K562 (cell line): ENCODE measurements around the gene AKR1A1. TPM values are rescaled to one million over a fixed set of nuclear protein-coding genes. Genes with fewer than 3 reads are reported as not detected.

Experiments used
- ATAC-seq: fragments of 200-7000 bp; cut with Tn5 transposase; 3 replicates; pipeline ENCODE4 v1.9.1; 2020; ENCODE audit warnings: moderate library complexity
- BruUV-seq: library from RNA; stranded (reverse); fragments of 400-500 nt; replicated peaks from 2 replicates; lab custom pipeline; 2021; lab: Mats Ljungman, UMichigan
- CTCF ChIA-PET: fragments of 300-600 bp; formaldehyde crosslinking; extraction: SDS; loops from one replicate; lab custom pipeline; 2021; ENCODE audit warnings: low intra/inter-chr PET ratio; lab: Yijun Ruan, JAX
- POLR2A ChIA-PET: fragments of 300-600, 350-650 bp; sonication (Branson Sonifier 250); formaldehyde crosslinking; extraction: SDS; loops from one replicate; lab custom pipeline; 2021; ENCODE audit warnings: antibody characterized with exemption, inconsistent platforms; lab: Yijun Ruan, JAX
- DNase-seq, 4 experiments: peaks; one replicate each; pipeline versions ENCODE4 v3.0.0 to v3.0.0-alpha.2; 2011 to 2018; ENCODE audit warnings: low spot score in 3 of 4, mixed read lengths in 3 of 4; ENCODE audit errors: extremely low read depth in 1 of 4
- FAIRE-seq: peaks from 2 replicates; lab custom pipeline; 2011; peaks lifted over from hg19 to GRCh38; lab: Jason Lieb, UNC
- H2AFZ ChIP-seq: 2 replicates; pipeline ENCODE4 v1.6.0; 2011; ENCODE audit warnings: low read depth, low read length, control low read depth, inconsistent platforms
- H3K27ac ChIP-seq: fragments of 200-600 bp; 3 replicates; pipeline ENCODE4 v1.8.0; 2011; ENCODE audit warnings: low read depth, mild to moderate bottlenecking, control low read depth, inconsistent platforms, low read length, moderate library complexity, mixed read lengths; ENCODE audit errors: extremely low read depth
- H3K27me3 ChIP-seq, 2 experiments: fragments of 300-600 bp in 1 of 2; 2 replicates in 1 of 2; 3 replicates in 1 of 2; pipeline versions ENCODE4 v1.6.0 to v1.8.0; 2011; ENCODE audit warnings: inconsistent platforms in 2 of 2, low read length in 2 of 2, mild to moderate bottlenecking in 1 of 2, mixed read lengths in 1 of 2, moderate library complexity in 1 of 2; ENCODE audit not compliant: control insufficient read depth in 2 of 2, insufficient read depth in 2 of 2
- H3K36me3 ChIP-seq: fragments of 300-600 bp; 3 replicates; pipeline ENCODE4 v1.8.0; 2011; ENCODE audit warnings: mild to moderate bottlenecking, low read length, inconsistent platforms; ENCODE audit not compliant: control insufficient read depth, insufficient read depth
- H3K4me1 ChIP-seq, 2 experiments: fragments of 200-600 bp in 1 of 2; replicated peaks in 1 of 2; 2 replicates in 1 of 2; 3 replicates in 1 of 2; pipeline versions ENCODE4 v1.5.1 to v1.8.0; 2011; ENCODE audit warnings: inconsistent platforms in 2 of 2, low read length in 2 of 2, mild to moderate bottlenecking in 1 of 2, mixed read lengths in 1 of 2, moderate library complexity in 1 of 2; ENCODE audit not compliant: control insufficient read depth in 2 of 2, insufficient read depth in 2 of 2
- H3K4me2 ChIP-seq: 2 replicates; pipeline ENCODE4 v1.6.1; 2011; ENCODE audit warnings: low read length, control low read depth, inconsistent platforms, mixed read lengths; ENCODE audit not compliant: insufficient read depth
- H3K4me3 ChIP-seq: fragments of 200-600 bp; sonication (generic), shearing (Covaris generic); 2 replicates; pipeline ENCODE4 v1.5.1; 2016; ENCODE audit warnings: control low read depth, inconsistent platforms
- H3K79me2 ChIP-seq: fragments of 200-600 bp; 3 replicates; pipeline ENCODE4 v1.8.0; 2011; ENCODE audit warnings: low read length, inconsistent platforms; ENCODE audit not compliant: control insufficient read depth, insufficient read depth
- H3K9ac ChIP-seq, 2 experiments: 2 replicates each; pipeline versions ENCODE4 v1.6.0 to v1.6.1; 2011; ENCODE audit warnings: low read depth in 2 of 2, low read length in 2 of 2, control low read depth in 1 of 2, inconsistent platforms in 1 of 2, mild to moderate bottlenecking in 1 of 2, mixed read lengths in 1 of 2; ENCODE audit not compliant: insufficient read depth in 1 of 2
- H3K9me1 ChIP-seq: one replicate; pipeline ENCODE4 v1.6.0; 2011; ENCODE audit warnings: inconsistent platforms, mild to moderate bottlenecking, low read length, moderate library complexity; ENCODE audit not compliant: control insufficient read depth, insufficient read depth
- H3K9me3 ChIP-seq: replicated peaks from 2 replicates; pipeline ENCODE4 v1.5.1; 2011; ENCODE audit warnings: low read depth, low read length, inconsistent platforms; ENCODE audit not compliant: control insufficient read depth, insufficient read depth
- H4K20me1 ChIP-seq: replicated peaks from 2 replicates; pipeline ENCODE4 v1.6.1; 2011; ENCODE audit warnings: low read length, inconsistent platforms, mixed read lengths; ENCODE audit not compliant: control insufficient read depth, insufficient read depth
- MGA ChIP-seq: fragments of 450-650 bp; IDR thresholded peaks from 2 replicates; pipeline ENCODE4 v1.6.1; 2016; ENCODE audit warnings: mild to moderate bottlenecking, moderate library complexity
- ZNF407 ChIP-seq: fragments of 450-650 bp; IDR thresholded peaks from 2 replicates; pipeline ENCODE4 v1.6.1; 2016; ENCODE audit warnings: low read depth
- WGBS: fragments of 100-300 bp; shearing (Covaris generic); methylation state at CpG from one replicate; pipeline ENCODE4 v1.1.6; 2016; ENCODE audit warnings: low coverage, mixed read lengths; ENCODE audit not compliant: insufficient coverage; ENCODE audit errors: missing lambda C conversion rate; 5-methylcytosine and 5-hydroxymethylcytosine counted together
- in situ Hi-C: fragments of 300-500 bp; cut with MboI; formaldehyde crosslinking; loops from 4 replicates; pipeline ENCODE4 v1.15.0; 2018; ENCODE audit warnings: inconsistent platforms, mixed read lengths
- intact Hi-C: fragments of 100-400 bp; cut with micrococcal nuclease; formaldehyde crosslinking; loops from 2 replicates; pipeline ENCODE4 v1.14.2; 2022
- polyA plus RNA-seq, 8 experiments: library from polyadenylated mRNA; depleted of rRNA in 4 of 8; stranded (reverse) in 5 of 8; unstranded in 3 of 8; fragments of >200 nt; fragmentation: Nextera tagmentation in 2 of 8; fragmentation: Illumina TruSeq in 1 of 8; extraction: Ambion mirVana in 2 of 8; extraction: Trizol in 1 of 8; gene quantifications; 2 replicates each; pipeline versions ENCODE4 v1.2.1 to v1.2.3, GENCODE V29; 2011 to 2014; ENCODE audit warnings: inconsistent platforms in 1 of 8, missing spikeins in 1 of 8
- total RNA-seq, 7 experiments: library from RNA; depleted of rRNA in 6 of 7; stranded (reverse); fragments of >200 nt in 6 of 7; fragmentation: Illumina TruSeq in 2 of 7; extraction: Trizol in 2 of 7; gene quantifications; 2 replicates each; pipeline versions ENCODE4 v1.2.1 to v1.2.3, GENCODE V29; 2011 to 2021; ENCODE audit warnings: low replicate concordance in 1 of 7

Gene AKR1A1
- total and polyA plus RNA-seq, 9 of the 15 experiments (the other 6 are each of a cell fraction or from before 2014, with no cell fraction given), result 68.6 to 211 (median 132) TPM

GRCh38 chr1:45536886-45537285 is 13.7 kb upstream of the AKR1A1 start:
- ChIA-PET POLR2A (interaction anchor here (0.6 to 10.3 kb wide), 9 partner anchors 9 to 47 kb away, joined by 4 to 135 read pairs (median 6); partner anchors contain the start of genes AKR1A1, NASP and PRDX1), CTCF (no interaction called here)
- in situ Hi-C loops (no loop called here), intact Hi-C loops (no loop called here)
- FAIRE-seq (peak; percentile 83), ATAC-seq (peak; percentile 88), DNase-seq (peak; percentile 60 to 79 (median 71))
- BruUV-seq, result no TSS peak
- WGBS, result 6% methylated on average over 4 of the region's 4 CpGs
- Histone ChIP-seq H4K20me1 (no peaks in the 10 kb centered on the region), H3K4me3 (no peak overlapping the region), H3K27ac (no peak overlapping the region), H2AFZ (peak overlapping the region; percentile 76), H3K79me2 (no peaks in the 10 kb centered on the region), H3K4me2 (no peak overlapping the region; the same call in 1 of the 2 replicates), H3K9me3 (no peaks in the 10 kb centered on the region), H3K9me1 (no peaks in the 10 kb centered on the region), H3K4me1 (peaks cover 3 to 16% of the 10 kb centered on the region in 2 experiments), H3K27me3 (no peaks in the 10 kb centered on the region), H3K9ac (peak overlapping the region in 1 of 2 experiments; percentile 13; a peak in 1 of 4 replicates), H3K36me3 (no peaks in the 10 kb centered on the region)
- TF ChIP-seq MGA (peak; percentile 46), ZNF407 (no peak)
